HG02938 (cell line): ENCODE measurements around the gene PCDH11Y.
A peak's percentile ranks its signal among the peaks of the same experiment; 100 is the strongest.
"Not testable (repeated sequence)": the region's sequence is repeated elsewhere in the genome, so short reads cannot be mapped to it uniquely, and the experiment has no call there.

Experiments used
- ATAC-seq: cut with Tn5 transposase; IDR thresholded peaks from one replicate; pipeline ENCODE4 v1.9.1; 2021; ENCODE audit warnings: mild to moderate bottlenecking, moderate library complexity; ENCODE audit not compliant: unreplicated experiment

The PCDH11Y gene

GRCh38 chrY:5000057-5000456 is at the start of gene PCDH11Y:
Gene PCDH11Y (plus strand): TSS chrY:5000296. CDS start chrY:5057100, 56,804 bp downstream.
- not testable (repeated sequence) for ATAC-seq

GRCh38 chrY:4967894-4968293 is 32.2 kb upstream of the PCDH11Y start:
- not testable (repeated sequence) for ATAC-seq

- peak; percentile 99 for ATAC-seq
Measured at GRCh38 chrY:4991743-4992400, 8.2 kb upstream of the PCDH11Y start.

GRCh38 chrY:4994892-4995291 is 5.2 kb upstream of the PCDH11Y start:
- not testable (repeated sequence) for ATAC-seq

- ATAC-seq: not testable (repeated sequence)
Measured at GRCh38 chrY:5002476-5003184, 2.5 kb downstream of the PCDH11Y start.

GRCh38 chrY:5038972-5039523 is 39.0 kb downstream of the PCDH11Y start:
- ATAC-seq: not testable (repeated sequence)

- ATAC-seq: not testable (repeated sequence)
Measured at GRCh38 chrY:5083017-5083416, 82.9 kb downstream of the PCDH11Y start.

- ATAC-seq: not testable (repeated sequence)
Measured at GRCh38 chrY:5182998-5183397, 182.9 kb downstream of the PCDH11Y start.

- ATAC-seq: not testable (repeated sequence)
Measured at GRCh38 chrY:5215116-5215515, 215.0 kb downstream of the PCDH11Y start.

- ATAC-seq: not testable (repeated sequence)
Measured at GRCh38 chrY:5324931-5325330, 324.8 kb downstream of the PCDH11Y start.

GRCh38 chrY:5342220-5342619 is 342.1 kb downstream of the PCDH11Y start:
- ATAC-seq: not testable (repeated sequence)

GRCh38 chrY:5543705-5544104 is 543.6 kb downstream of the PCDH11Y start:
- not testable (repeated sequence) for ATAC-seq

GRCh38 chrY:5638589-5638988 is 638.5 kb downstream of the PCDH11Y start:
- ATAC-seq: not testable (repeated sequence)

GRCh38 chrY:5679265-5679664 is 679.2 kb downstream of the PCDH11Y start:
- ATAC-seq: not testable (repeated sequence)

GRCh38 chrY:5708727-5709126 is 708.6 kb downstream of the PCDH11Y start:
- not testable (repeated sequence) for ATAC-seq

- not testable (repeated sequence) for ATAC-seq
Measured at GRCh38 chrY:5709788-5710381, 709.8 kb downstream of the PCDH11Y start.

GRCh38 chrY:5761403-5761802 is 761.3 kb downstream of the PCDH11Y start:
- ATAC-seq: not testable (repeated sequence)

- not testable (repeated sequence) for ATAC-seq
Measured at GRCh38 chrY:5776485-5776884, 776.4 kb downstream of the PCDH11Y start.
